ENCODE results near the gene SEMA3A. TPM values are rescaled to one million over a fixed set of nuclear protein-coding genes. Genes with fewer than 3 reads are reported as not detected.

Gene SEMA3A
- total RNA-seq, 1 experiment from 2014 or later: 43.3 TPM

DNA sequence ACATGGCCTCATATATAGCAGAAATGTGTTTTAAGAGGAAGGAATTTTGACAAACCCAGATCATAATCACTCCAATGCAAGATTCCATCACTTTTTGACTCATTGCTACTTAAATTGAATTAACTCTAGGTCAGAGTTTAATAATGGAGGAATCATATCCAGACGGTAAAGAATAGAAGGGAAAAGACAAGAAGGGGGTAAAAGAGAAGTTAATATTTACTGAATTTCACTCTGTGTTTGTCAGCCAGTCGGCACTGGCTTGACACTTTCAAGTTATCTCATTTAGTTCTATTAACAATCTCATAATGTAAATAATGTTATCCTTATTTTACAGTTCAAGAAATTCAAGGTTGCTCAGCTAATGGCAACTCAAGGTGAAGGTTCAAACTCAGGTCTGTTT is 147.5 kb downstream of the SEMA3A start:
- in situ Hi-C loops (cut with HindIII; ENCODE audit: low pct_unique_long_range_greater_than_20kb, low sequenced_read_pairs) (no loop called here), intact Hi-C loops (cut with micrococcal nuclease; ENCODE audit: unreplicated experiment) (no loop called here)
- POLR2A ChIA-PET: no interaction called here
- no peaks in the 10 kb centered on the region for H3K36me3 ChIP-seq (ENCODE audit: control insufficient read depth, insufficient read depth, low read length)
- TF ChIP-seq, protein P1, sequence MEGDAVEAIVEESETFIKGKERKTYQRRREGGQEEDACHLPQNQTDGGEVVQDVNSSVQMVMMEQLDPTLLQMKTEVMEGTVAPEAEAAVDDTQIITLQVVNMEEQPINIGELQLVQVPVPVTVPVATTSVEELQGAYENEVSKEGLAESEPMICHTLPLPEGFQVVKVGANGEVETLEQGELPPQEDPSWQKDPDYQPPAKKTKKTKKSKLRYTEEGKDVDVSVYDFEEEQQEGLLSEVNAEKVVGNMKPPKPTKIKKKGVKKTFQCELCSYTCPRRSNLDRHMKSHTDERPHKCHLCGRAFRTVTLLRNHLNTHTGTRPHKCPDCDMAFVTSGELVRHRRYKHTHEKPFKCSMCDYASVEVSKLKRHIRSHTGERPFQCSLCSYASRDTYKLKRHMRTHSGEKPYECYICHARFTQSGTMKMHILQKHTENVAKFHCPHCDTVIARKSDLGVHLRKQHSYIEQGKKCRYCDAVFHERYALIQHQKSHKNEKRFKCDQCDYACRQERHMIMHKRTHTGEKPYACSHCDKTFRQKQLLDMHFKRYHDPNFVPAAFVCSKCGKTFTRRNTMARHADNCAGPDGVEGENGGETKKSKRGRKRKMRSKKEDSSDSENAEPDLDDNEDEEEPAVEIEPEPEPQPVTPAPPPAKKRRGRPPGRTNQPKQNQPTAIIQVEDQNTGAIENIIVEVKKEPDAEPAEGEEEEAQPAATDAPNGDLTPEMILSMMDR (IDR thresholded peaks at IDR 0.05): no peak
- TF ChIP-seq, protein P2, sequence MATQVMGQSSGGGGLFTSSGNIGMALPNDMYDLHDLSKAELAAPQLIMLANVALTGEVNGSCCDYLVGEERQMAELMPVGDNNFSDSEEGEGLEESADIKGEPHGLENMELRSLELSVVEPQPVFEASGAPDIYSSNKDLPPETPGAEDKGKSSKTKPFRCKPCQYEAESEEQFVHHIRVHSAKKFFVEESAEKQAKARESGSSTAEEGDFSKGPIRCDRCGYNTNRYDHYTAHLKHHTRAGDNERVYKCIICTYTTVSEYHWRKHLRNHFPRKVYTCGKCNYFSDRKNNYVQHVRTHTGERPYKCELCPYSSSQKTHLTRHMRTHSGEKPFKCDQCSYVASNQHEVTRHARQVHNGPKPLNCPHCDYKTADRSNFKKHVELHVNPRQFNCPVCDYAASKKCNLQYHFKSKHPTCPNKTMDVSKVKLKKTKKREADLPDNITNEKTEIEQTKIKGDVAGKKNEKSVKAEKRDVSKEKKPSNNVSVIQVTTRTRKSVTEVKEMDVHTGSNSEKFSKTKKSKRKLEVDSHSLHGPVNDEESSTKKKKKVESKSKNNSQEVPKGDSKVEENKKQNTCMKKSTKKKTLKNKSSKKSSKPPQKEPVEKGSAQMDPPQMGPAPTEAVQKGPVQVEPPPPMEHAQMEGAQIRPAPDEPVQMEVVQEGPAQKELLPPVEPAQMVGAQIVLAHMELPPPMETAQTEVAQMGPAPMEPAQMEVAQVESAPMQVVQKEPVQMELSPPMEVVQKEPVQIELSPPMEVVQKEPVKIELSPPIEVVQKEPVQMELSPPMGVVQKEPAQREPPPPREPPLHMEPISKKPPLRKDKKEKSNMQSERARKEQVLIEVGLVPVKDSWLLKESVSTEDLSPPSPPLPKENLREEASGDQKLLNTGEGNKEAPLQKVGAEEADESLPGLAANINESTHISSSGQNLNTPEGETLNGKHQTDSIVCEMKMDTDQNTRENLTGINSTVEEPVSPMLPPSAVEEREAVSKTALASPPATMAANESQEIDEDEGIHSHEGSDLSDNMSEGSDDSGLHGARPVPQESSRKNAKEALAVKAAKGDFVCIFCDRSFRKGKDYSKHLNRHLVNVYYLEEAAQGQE (IDR thresholded peaks at IDR 0.05; ENCODE audit: insufficient read depth in 1 of 2, low read depth in 2 of 2, low read length in 1 of 2): no peak
- TF ChIP-seq SIN3A (IDR thresholded peaks at IDR 0.05; ENCODE audit: borderline replicate concordance, insufficient read depth, low read depth, low read length): no peak
- no peak for DNase-seq (ENCODE audit: low read depth, low spot score)
- H3K4me1 ChIP-seq (ENCODE audit: control insufficient read depth, insufficient read depth, low read length): peaks cover 10% of the 10 kb centered on the region; the same call in 1 of the 2 replicates
- H3K9me3 ChIP-seq (ENCODE audit: control insufficient read depth, insufficient read depth, low read depth, low read length): no peaks in the 10 kb centered on the region
- no peak overlapping the region for H3K27ac ChIP-seq (ENCODE audit: low read length)
- CTCF ChIA-PET: no interaction called here
- no TSS peak for BruUV-seq (replicated peaks)
- no peak for ATAC-seq
- no peak overlapping the region for H3K4me3 ChIP-seq (ENCODE audit: low read depth in 2 of 2, low read length in 2 of 2)
- no peaks in the 10 kb centered on the region for H3K27me3 ChIP-seq (ENCODE audit: control insufficient read depth, insufficient read depth, low read length)

DNA sequence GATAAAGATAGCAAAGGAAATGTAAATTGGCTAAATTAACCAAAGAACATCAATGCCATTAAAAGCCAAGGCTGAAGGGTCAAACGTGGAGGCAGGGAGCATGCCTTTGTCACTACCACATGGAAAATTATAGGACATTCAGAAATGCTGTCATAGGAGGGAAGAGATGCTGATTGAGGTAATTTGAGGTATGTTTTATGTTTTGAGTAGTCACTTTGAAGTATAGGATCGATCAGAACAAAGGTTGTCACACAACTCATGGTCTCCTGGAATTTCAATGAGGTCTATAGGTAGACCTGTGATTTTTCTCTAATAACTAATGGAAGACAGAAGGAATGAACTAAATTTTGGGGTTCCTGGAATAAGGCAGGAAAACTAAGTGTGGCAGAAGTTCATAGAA is 149.8 kb downstream of the SEMA3A start:
- DNase-seq (ENCODE audit: low read depth, low spot score) (no peak), ATAC-seq (no peak)
- Histone ChIP-seq H3K4me1 (ENCODE audit: control insufficient read depth, insufficient read depth, low read length) (peaks cover 16% of the 10 kb centered on the region; the same call in 1 of the 2 replicates), H3K9me3 (ENCODE audit: control insufficient read depth, insufficient read depth, low read depth, low read length) (no peaks in the 10 kb centered on the region), H3K27ac (ENCODE audit: low read length) (peak overlapping the region; percentile 57; the same call in 1 of the 2 replicates), H3K4me3 (ENCODE audit: low read depth in 2 of 2, low read length in 2 of 2) (no peak overlapping the region), H3K27me3 (ENCODE audit: control insufficient read depth, insufficient read depth, low read length) (no peaks in the 10 kb centered on the region), H3K36me3 (ENCODE audit: control insufficient read depth, insufficient read depth, low read length) (no peaks in the 10 kb centered on the region)
- ChIA-PET POLR2A (no interaction called here), CTCF (no interaction called here)
- in situ Hi-C loops (cut with HindIII; ENCODE audit: low pct_unique_long_range_greater_than_20kb, low sequenced_read_pairs) (no loop called here), intact Hi-C loops (cut with micrococcal nuclease; ENCODE audit: unreplicated experiment) (no loop called here)
- TF ChIP-seq SIN3A (IDR thresholded peaks at IDR 0.05; ENCODE audit: borderline replicate concordance, insufficient read depth, low read depth, low read length) (no peak), POLR2AphosphoS5 (IDR thresholded peaks at IDR 0.05; ENCODE audit: low read depth, low read length) (no peak)
- no TSS peak for BruUV-seq (replicated peaks)

DNA sequence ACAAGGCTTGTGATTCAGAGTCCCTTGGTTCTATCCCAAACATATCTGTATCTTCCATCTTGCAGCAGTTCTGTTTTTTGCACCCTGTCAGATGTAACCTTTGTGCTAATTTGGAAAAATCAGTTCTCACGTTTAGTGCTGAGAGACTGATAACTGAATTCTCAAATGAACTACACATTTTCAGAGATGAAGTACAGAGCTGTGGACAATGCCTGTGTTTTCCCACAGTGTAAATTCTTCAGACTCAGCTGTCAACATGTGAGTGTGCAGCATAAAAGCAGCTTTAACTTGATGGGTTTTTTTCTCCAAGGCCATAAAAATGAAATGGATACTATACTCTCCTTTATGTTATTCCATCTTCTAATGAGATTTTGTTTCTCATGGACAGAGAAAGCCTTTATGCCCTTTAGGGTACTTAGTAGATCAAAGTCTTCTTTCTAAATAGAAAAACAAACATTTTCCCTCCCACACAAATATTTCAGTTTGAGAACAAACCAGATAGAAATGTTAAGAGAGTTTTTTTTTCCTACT is 150.9 kb downstream of the SEMA3A start:
- H3K27ac ChIP-seq (ENCODE audit: low read length): peak overlapping the region; percentile 5; the same call in 1 of the 2 replicates
- H3K4me1 ChIP-seq (ENCODE audit: control insufficient read depth, insufficient read depth, low read length): peaks cover 16% of the 10 kb centered on the region; the same call in 1 of the 2 replicates

More for the DNA sequence above, 150.9 kb downstream of the SEMA3A start:
- ChIA-PET CTCF (no interaction called here), POLR2A (no interaction called here)
- Histone ChIP-seq H3K4me3 (ENCODE audit: low read depth in 2 of 2, low read length in 2 of 2) (no peak overlapping the region), H3K36me3 (ENCODE audit: control insufficient read depth, insufficient read depth, low read length) (no peaks in the 10 kb centered on the region), H3K9me3 (ENCODE audit: control insufficient read depth, insufficient read depth, low read depth, low read length) (no peaks in the 10 kb centered on the region), H3K27me3 (ENCODE audit: control insufficient read depth, insufficient read depth, low read length) (no peaks in the 10 kb centered on the region)
- DNase-seq (ENCODE audit: low read depth, low spot score) (no peak), ATAC-seq (no peak)
- TF ChIP-seq, protein P2 (IDR thresholded peaks at IDR 0.05; ENCODE audit: insufficient read depth in 1 of 2, low read depth in 2 of 2, low read length in 1 of 2): no peak
- TF ChIP-seq TCF7L2 (IDR thresholded peaks at IDR 0.05; ENCODE audit: low read depth, low read length) (no peak), SIN3A (IDR thresholded peaks at IDR 0.05; ENCODE audit: borderline replicate concordance, insufficient read depth, low read depth, low read length) (no peak), POLR2AphosphoS5 (IDR thresholded peaks at IDR 0.05; ENCODE audit: low read depth, low read length) (no peak)
- TF ChIP-seq, protein P1 (IDR thresholded peaks at IDR 0.05): no peak
- BruUV-seq (replicated peaks): no TSS peak
- in situ Hi-C loops (cut with HindIII; ENCODE audit: low pct_unique_long_range_greater_than_20kb, low sequenced_read_pairs): no loop called here
- intact Hi-C loops (cut with micrococcal nuclease; ENCODE audit: unreplicated experiment): no loop called here

Data from Panc1 (cell line).